Cardiac fibroblast (primary cell): ENCODE results near the gene HNRNPLL.

Experiments
- DNase-seq, 2 donors: peaks; one replicate each; pipeline versions ENCODE4 v3.0.0 to v3.0.0-alpha.2; 2010; ENCODE audit warnings: low read depth in 2 of 2
- H3K4me3 ChIP-seq, 2 donors: replicated peaks in 1 of 2; 1 replicate in 1 of 2; 2 replicates in 1 of 2; pipeline ENCODE4 v1.5.1; 2011; ENCODE audit warnings: low read depth in 2 of 2, low read length in 2 of 2, mild to moderate bottlenecking in 2 of 2, moderate library complexity in 1 of 2
- CTCF ChIP-seq: IDR thresholded peaks from one replicate; pipeline ENCODE4 v1.5.1; 2011; ENCODE audit warnings: low read depth, mild to moderate bottlenecking, low read length, inconsistent platforms

Gene HNRNPLL

GRCh38 chr2:38572167-38572566 lies 30.6 kb downstream of the HNRNPLL start:
- no peak for TF ChIP-seq CTCF
- peak; percentile 87 to 88 for DNase-seq
- H3K4me3 ChIP-seq: no peak overlapping the region

- no peak overlapping the region for H3K4me3 ChIP-seq
- DNase-seq: no peak
- TF ChIP-seq CTCF: no peak
These were observed 31.5 kb downstream of the HNRNPLL start for GRCh38 chr2:38571193-38571592.

GRCh38 chr2:38568724-38569436 lies 33.8 kb downstream of the HNRNPLL start:
- no peak for DNase-seq
- H3K4me3 ChIP-seq: no peak overlapping the region
- no peak for TF ChIP-seq CTCF

GRCh38 chr2:38565333-38565732 lies 37.4 kb downstream of the HNRNPLL start:
- DNase-seq: no peak
- H3K4me3 ChIP-seq: no peak overlapping the region
- no peak for TF ChIP-seq CTCF

DNA sequence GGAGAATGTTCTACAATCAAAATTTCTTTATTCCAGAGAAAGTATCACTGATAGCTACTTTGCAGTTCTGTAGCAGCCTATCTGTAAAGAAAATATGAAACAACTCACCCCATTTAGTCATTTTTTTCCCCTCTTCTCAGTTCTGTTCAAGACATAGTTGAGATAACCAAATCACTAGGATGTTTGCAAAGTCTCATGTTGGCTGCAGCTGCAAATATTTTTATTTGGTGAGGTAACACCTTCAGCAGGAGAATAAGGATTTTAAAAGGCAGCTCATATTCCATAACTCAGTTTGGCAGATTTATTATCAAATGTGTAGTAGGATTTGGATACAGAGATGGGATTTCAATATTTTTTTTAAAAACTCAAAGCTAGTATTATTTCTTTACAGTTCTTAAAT lies 41.0 kb downstream of the HNRNPLL start:
- H3K4me3 ChIP-seq: no peak overlapping the region
- no peak for DNase-seq
- no peak for TF ChIP-seq CTCF

GRCh38 chr2:38560092-38560491 lies 42.6 kb downstream of the HNRNPLL start:
- H3K4me3 ChIP-seq: no peak overlapping the region
- no peak for TF ChIP-seq CTCF
- no peak for DNase-seq

DNA sequence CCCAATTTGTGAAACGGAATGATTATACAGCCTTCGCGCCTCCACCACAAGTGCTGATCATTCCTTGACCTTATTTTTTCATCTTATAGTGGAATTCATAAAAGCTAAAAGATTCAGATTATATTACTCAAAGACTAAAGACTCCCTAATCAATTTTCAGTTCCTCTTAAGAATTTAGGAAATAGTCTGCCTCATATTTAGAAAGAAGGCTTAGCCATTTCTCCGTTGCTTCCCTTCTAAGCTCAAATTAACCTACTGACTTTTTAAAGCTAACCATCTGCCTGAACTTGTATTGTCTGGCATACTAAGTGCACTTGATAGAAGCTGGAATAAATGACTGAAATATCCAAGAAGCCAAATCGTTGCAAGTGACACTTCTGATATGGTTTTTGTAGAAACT lies 44.7 kb downstream of the HNRNPLL start:
- no peak overlapping the region for H3K4me3 ChIP-seq
- DNase-seq: no peak
- no peak for TF ChIP-seq CTCF
